Esophagus muscularis mucosa (tissue), 4 donors: ENCODE measurements around the gene ITFG1.

Experiments
- EP300 ChIP-seq: sonication (generic); formaldehyde crosslinking; IDR thresholded peaks from one replicate; pipeline ENCODE4 v1.6.1; 2017; ENCODE audit warnings: antibody characterized with exemption
- POLR2A ChIP-seq: fragments of 450-650 bp; IDR thresholded peaks from one replicate; pipeline ENCODE4 v1.6.1; 2017; ENCODE audit warnings: antibody characterized with exemption, moderate library complexity, mild to moderate bottlenecking, low read depth
- POLR2AphosphoS5 ChIP-seq, 2 donors: sonication (generic); formaldehyde crosslinking; IDR thresholded peaks; one replicate each; pipeline ENCODE4 v1.6.1; 2017; ENCODE audit warnings: antibody characterized with exemption in 2 of 2
- TF ChIP-seq, protein P1 (sequence below), 3 experiments: fragments of 200-600 bp in 2 of 3; fragments of 450-650 bp in 1 of 3; sonication (generic) in 2 of 3; IDR thresholded peaks; one replicate each; pipeline ENCODE4 v1.5.1; 2017 to 2019; ENCODE audit warnings: antibody characterized with exemption in 3 of 3, mild to moderate bottlenecking in 2 of 3, moderate library complexity in 1 of 3

DNA sequence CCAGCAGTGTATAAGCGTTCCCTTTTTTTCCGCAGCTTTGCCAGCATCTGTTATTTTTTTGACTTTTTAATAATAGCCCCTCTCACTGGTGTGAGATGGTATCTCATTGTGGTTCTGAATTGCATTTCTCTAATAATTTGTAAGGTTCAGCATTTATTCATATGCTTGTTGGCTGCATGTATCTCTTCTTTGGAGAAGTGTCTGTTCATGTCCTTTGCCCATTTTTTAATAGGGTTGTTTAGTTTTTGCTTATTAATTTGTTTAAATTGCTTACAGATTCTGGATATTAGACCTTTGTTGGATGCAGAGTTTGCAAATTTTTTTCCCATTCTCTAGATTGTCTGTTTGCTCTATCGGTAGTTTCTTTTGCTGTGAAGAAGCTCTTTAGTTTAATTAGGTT lies 27.2 kb upstream of the ITFG1 start:
- TF ChIP-seq, protein P1, sequence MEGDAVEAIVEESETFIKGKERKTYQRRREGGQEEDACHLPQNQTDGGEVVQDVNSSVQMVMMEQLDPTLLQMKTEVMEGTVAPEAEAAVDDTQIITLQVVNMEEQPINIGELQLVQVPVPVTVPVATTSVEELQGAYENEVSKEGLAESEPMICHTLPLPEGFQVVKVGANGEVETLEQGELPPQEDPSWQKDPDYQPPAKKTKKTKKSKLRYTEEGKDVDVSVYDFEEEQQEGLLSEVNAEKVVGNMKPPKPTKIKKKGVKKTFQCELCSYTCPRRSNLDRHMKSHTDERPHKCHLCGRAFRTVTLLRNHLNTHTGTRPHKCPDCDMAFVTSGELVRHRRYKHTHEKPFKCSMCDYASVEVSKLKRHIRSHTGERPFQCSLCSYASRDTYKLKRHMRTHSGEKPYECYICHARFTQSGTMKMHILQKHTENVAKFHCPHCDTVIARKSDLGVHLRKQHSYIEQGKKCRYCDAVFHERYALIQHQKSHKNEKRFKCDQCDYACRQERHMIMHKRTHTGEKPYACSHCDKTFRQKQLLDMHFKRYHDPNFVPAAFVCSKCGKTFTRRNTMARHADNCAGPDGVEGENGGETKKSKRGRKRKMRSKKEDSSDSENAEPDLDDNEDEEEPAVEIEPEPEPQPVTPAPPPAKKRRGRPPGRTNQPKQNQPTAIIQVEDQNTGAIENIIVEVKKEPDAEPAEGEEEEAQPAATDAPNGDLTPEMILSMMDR (IDR thresholded peaks at IDR 0.05) = no peak
- no peak for TF ChIP-seq EP300
- no peak for TF ChIP-seq POLR2AphosphoS5 (IDR thresholded peaks at IDR 0.05)
- no peak for TF ChIP-seq POLR2A
